NCI-H345 (cell line): ENCODE data around the gene TEAD1.
A peak's percentile ranks its signal among the peaks of the same experiment; 100 is the strongest.

Source experiments
- DNase-seq: peaks from one replicate; lab custom pipeline; 2025; lab: John Stamatoyannopoulos, UW

Gene TEAD1

GRCh38 chr11:12942157-12942556, 267.9 kb downstream of the TEAD1 start:
- no peak for DNase-seq

GRCh38 chr11:12943311-12943710, 269.1 kb downstream of the TEAD1 start:
- no peak for DNase-seq

GRCh38 chr11:12944889-12945288, 270.7 kb downstream of the TEAD1 start:
- peak; percentile 85 for DNase-seq

GRCh38 chr11:12949453-12949852, 275.2 kb downstream of the TEAD1 start:
- DNase-seq: no peak

GRCh38 chr11:12950670-12951069, 276.4 kb downstream of the TEAD1 start:
- DNase-seq: no peak

GRCh38 chr11:12951376-12951775, 277.2 kb downstream of the TEAD1 start:
- no peak for DNase-seq

- no peak for DNase-seq
Measured at GRCh38 chr11:12952094-12952493, 277.9 kb downstream of the TEAD1 start.

- no peak for DNase-seq
Measured at GRCh38 chr11:12958986-12959385, 284.8 kb downstream of the TEAD1 start.

- no peak for DNase-seq
Measured at GRCh38 chr11:12961615-12962014, 287.4 kb downstream of the TEAD1 start.

- no peak for DNase-seq
Measured at GRCh38 chr11:12962306-12962705, 288.1 kb downstream of the TEAD1 start.

- DNase-seq: no peak
Measured at GRCh38 chr11:12963051-12963450, 288.8 kb downstream of the TEAD1 start.

- peak; percentile 75 for DNase-seq
Measured at GRCh38 chr11:12963792-12964536, 289.7 kb downstream of the TEAD1 start.

GRCh38 chr11:12964650-12965049, 290.4 kb downstream of the TEAD1 start:
- no peak for DNase-seq

GRCh38 chr11:12966002-12966401, 291.8 kb downstream of the TEAD1 start:
- DNase-seq: no peak

- DNase-seq: no peak
Measured at GRCh38 chr11:12968101-12968500, 293.9 kb downstream of the TEAD1 start.

- no peak for DNase-seq
Measured at GRCh38 chr11:12968826-12969225, 294.6 kb downstream of the TEAD1 start.

- no peak for DNase-seq
Measured at GRCh38 chr11:12971955-12972354, 297.7 kb downstream of the TEAD1 start.

- DNase-seq: no peak
Measured at GRCh38 chr11:12973528-12974181, 299.4 kb downstream of the TEAD1 start.

- no peak for DNase-seq
Measured at GRCh38 chr11:12975195-12975594, 301.0 kb downstream of the TEAD1 start.

GRCh38 chr11:12979928-12980689, 305.9 kb downstream of the TEAD1 start:
- DNase-seq: peak; percentile 89

- no peak for DNase-seq
Measured at GRCh38 chr11:12981676-12982522, 307.7 kb downstream of the TEAD1 start.

GRCh38 chr11:12983336-12983735, 309.1 kb downstream of the TEAD1 start:
- DNase-seq: no peak
